ENCODE results near the gene SKA2.

DNA sequence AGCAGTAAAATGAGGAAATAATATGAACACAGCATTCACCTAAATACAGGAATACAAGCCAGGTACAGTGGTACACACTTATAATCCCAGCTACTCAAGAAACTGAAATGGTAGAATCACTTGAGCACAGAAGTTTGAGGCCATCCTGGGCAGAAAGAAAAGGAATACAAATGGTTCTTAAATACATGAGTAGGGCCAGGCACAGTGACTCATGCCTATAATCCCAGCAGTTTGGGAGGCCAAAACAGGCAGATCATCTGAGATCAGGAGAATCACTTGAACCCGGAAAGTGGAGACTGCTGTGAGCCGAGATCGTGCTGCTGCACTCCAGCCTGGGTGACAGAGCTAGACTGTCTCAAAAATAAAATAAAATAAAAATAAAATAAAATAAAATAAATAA is 31.9 kb upstream of the SKA2 start:
- TF ChIP-seq POLR2A (IDR thresholded peaks at IDR 0.05): no peak
- TF ChIP-seq, protein P1, sequence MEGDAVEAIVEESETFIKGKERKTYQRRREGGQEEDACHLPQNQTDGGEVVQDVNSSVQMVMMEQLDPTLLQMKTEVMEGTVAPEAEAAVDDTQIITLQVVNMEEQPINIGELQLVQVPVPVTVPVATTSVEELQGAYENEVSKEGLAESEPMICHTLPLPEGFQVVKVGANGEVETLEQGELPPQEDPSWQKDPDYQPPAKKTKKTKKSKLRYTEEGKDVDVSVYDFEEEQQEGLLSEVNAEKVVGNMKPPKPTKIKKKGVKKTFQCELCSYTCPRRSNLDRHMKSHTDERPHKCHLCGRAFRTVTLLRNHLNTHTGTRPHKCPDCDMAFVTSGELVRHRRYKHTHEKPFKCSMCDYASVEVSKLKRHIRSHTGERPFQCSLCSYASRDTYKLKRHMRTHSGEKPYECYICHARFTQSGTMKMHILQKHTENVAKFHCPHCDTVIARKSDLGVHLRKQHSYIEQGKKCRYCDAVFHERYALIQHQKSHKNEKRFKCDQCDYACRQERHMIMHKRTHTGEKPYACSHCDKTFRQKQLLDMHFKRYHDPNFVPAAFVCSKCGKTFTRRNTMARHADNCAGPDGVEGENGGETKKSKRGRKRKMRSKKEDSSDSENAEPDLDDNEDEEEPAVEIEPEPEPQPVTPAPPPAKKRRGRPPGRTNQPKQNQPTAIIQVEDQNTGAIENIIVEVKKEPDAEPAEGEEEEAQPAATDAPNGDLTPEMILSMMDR (IDR thresholded peaks at IDR 0.05): no peak

Measured in Peyer's patch (tissue), 4 donors.